ENCODE results near the gene RPL27. TPM values are rescaled to one million over a fixed set of nuclear protein-coding genes. Genes with fewer than 3 reads are reported as not detected.
A peak's percentile ranks its signal among the peaks of the same experiment; 100 is the strongest.

The RPL27 gene
- total and polyA plus RNA-seq, 2 of the 13 experiments (the other 11 are each of a cell fraction or from before 2014, with no cell fraction given), result 1,585 to 5,840 TPM

DNA sequence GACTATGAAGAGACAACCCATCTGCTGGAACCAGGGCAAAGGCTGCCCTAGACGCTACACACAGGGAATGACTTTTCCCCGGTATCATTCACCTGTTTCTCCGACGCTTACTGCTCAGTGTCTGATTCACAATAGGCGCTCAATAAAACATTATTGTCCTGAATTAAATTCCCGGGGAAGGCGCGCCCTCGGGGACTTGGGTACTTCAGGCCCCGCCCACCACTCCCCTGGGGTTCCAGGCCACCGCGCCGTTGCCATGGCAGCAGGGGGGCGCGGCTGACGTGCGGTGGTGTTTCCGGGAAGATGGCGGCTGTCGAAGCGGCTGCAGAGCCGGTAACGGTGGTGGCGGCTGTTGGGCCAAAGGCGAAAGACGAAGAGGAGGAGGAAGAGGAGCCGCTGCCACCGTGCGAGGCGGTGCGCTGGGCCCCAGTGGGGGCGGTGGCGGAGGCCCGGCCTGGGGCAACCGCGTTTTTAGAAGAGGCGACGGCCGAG is 17.9 kb upstream of the RPL27 start, which contains the start of gene RUNDC1 (continued):
- TF ChIP-seq, protein P1, sequence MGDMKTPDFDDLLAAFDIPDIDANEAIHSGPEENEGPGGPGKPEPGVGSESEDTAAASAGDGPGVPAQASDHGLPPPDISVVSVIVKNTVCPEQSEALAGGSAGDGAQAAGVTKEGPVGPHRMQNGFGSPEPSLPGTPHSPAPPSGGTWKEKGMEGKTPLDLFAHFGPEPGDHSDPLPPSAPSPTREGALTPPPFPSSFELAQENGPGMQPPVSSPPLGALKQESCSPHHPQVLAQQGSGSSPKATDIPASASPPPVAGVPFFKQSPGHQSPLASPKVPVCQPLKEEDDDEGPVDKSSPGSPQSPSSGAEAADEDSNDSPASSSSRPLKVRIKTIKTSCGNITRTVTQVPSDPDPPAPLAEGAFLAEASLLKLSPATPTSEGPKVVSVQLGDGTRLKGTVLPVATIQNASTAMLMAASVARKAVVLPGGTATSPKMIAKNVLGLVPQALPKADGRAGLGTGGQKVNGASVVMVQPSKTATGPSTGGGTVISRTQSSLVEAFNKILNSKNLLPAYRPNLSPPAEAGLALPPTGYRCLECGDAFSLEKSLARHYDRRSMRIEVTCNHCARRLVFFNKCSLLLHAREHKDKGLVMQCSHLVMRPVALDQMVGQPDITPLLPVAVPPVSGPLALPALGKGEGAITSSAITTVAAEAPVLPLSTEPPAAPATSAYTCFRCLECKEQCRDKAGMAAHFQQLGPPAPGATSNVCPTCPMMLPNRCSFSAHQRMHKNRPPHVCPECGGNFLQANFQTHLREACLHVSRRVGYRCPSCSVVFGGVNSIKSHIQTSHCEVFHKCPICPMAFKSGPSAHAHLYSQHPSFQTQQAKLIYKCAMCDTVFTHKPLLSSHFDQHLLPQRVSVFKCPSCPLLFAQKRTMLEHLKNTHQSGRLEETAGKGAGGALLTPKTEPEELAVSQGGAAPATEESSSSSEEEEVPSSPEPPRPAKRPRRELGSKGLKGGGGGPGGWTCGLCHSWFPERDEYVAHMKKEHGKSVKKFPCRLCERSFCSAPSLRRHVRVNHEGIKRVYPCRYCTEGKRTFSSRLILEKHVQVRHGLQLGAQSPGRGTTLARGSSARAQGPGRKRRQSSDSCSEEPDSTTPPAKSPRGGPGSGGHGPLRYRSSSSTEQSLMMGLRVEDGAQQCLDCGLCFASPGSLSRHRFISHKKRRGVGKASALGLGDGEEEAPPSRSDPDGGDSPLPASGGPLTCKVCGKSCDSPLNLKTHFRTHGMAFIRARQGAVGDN (CRISPR knock-in tag; IDR thresholded peaks at IDR 0.05), result peak; percentile 73; the same call in 1 of the 2 replicates
- TF ChIP-seq REXO4 (CRISPR knock-in tag; IDR thresholded peaks at IDR 0.05; ENCODE audit: borderline replicate concordance), result no peak
- TF ChIP-seq, protein P2, sequence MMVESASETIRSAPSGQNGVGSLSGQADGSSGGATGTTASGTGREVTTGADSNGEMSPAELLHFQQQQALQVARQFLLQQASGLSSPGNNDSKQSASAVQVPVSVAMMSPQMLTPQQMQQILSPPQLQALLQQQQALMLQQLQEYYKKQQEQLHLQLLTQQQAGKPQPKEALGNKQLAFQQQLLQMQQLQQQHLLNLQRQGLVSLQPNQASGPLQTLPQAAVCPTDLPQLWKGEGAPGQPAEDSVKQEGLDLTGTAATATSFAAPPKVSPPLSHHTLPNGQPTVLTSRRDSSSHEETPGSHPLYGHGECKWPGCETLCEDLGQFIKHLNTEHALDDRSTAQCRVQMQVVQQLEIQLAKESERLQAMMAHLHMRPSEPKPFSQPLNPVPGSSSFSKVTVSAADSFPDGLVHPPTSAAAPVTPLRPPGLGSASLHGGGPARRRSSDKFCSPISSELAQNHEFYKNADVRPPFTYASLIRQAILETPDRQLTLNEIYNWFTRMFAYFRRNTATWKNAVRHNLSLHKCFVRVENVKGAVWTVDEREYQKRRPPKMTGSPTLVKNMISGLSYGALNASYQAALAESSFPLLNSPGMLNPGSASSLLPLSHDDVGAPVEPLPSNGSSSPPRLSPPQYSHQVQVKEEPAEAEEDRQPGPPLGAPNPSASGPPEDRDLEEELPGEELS (CRISPR knock-in tag; IDR thresholded peaks at IDR 0.05), result peak; percentile 12; the same call in 1 of the 2 replicates
- peak; percentile 96 for TF ChIP-seq ATF7-NPFF (CRISPR knock-in tag; IDR thresholded peaks at IDR 0.05; ENCODE audit: low read depth)
- TF ChIP-seq, protein P3, sequence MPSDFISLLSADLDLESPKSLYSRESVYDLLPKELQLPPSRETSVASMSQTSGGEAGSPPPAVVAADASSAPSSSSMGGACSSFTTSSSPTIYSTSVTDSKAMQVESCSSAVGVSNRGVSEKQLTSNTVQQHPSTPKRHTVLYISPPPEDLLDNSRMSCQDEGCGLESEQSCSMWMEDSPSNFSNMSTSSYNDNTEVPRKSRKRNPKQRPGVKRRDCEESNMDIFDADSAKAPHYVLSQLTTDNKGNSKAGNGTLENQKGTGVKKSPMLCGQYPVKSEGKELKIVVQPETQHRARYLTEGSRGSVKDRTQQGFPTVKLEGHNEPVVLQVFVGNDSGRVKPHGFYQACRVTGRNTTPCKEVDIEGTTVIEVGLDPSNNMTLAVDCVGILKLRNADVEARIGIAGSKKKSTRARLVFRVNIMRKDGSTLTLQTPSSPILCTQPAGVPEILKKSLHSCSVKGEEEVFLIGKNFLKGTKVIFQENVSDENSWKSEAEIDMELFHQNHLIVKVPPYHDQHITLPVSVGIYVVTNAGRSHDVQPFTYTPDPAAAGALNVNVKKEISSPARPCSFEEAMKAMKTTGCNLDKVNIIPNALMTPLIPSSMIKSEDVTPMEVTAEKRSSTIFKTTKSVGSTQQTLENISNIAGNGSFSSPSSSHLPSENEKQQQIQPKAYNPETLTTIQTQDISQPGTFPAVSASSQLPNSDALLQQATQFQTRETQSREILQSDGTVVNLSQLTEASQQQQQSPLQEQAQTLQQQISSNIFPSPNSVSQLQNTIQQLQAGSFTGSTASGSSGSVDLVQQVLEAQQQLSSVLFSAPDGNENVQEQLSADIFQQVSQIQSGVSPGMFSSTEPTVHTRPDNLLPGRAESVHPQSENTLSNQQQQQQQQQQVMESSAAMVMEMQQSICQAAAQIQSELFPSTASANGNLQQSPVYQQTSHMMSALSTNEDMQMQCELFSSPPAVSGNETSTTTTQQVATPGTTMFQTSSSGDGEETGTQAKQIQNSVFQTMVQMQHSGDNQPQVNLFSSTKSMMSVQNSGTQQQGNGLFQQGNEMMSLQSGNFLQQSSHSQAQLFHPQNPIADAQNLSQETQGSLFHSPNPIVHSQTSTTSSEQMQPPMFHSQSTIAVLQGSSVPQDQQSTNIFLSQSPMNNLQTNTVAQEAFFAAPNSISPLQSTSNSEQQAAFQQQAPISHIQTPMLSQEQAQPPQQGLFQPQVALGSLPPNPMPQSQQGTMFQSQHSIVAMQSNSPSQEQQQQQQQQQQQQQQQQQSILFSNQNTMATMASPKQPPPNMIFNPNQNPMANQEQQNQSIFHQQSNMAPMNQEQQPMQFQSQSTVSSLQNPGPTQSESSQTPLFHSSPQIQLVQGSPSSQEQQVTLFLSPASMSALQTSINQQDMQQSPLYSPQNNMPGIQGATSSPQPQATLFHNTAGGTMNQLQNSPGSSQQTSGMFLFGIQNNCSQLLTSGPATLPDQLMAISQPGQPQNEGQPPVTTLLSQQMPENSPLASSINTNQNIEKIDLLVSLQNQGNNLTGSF (CRISPR knock-in tag; IDR thresholded peaks at IDR 0.05), result peak; percentile 0; the same call in 1 of the 2 replicates
- 0 out of 2 replicates have a peak, but pooled peaks have one; percentile 52 for TF ChIP-seq ZFP90 (CRISPR knock-in tag; IDR thresholded peaks at IDR 0.05; ENCODE audit: borderline replicate concordance)
- TF ChIP-seq, protein P4, sequence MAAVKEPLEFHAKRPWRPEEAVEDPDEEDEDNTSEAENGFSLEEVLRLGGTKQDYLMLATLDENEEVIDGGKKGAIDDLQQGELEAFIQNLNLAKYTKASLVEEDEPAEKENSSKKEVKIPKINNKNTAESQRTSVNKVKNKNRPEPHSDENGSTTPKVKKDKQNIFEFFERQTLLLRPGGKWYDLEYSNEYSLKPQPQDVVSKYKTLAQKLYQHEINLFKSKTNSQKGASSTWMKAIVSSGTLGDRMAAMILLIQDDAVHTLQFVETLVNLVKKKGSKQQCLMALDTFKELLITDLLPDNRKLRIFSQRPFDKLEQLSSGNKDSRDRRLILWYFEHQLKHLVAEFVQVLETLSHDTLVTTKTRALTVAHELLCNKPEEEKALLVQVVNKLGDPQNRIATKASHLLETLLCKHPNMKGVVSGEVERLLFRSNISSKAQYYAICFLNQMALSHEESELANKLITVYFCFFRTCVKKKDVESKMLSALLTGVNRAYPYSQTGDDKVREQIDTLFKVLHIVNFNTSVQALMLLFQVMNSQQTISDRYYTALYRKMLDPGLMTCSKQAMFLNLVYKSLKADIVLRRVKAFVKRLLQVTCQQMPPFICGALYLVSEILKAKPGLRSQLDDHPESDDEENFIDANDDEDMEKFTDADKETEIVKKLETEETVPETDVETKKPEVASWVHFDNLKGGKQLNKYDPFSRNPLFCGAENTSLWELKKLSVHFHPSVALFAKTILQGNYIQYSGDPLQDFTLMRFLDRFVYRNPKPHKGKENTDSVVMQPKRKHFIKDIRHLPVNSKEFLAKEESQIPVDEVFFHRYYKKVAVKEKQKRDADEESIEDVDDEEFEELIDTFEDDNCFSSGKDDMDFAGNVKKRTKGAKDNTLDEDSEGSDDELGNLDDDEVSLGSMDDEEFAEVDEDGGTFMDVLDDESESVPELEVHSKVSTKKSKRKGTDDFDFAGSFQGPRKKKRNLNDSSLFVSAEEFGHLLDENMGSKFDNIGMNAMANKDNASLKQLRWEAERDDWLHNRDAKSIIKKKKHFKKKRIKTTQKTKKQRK (IDR thresholded peaks at IDR 0.05; ENCODE audit: low read length), result no peak
- TF ChIP-seq, protein P5, sequence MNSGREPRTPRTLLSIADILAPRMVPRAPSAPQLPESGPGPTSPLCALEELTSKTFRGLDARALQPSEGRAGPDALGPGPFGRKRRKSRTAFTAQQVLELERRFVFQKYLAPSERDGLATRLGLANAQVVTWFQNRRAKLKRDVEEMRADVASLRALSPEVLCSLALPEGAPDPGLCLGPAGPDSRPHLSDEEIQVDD (CRISPR knock-in tag; IDR thresholded peaks at IDR 0.05; ENCODE audit: borderline replicate concordance), result no peak; the same call in 1 of the 2 replicates
- peak; percentile 97 for TF ChIP-seq HDAC1 (CRISPR knock-in tag; IDR thresholded peaks at IDR 0.05)

All from HepG2 (cell line).